Raji (cell line): ENCODE measurements around the gene FAM50B.

Experiments used
- POLR2A ChIP-seq: IDR thresholded peaks from 2 replicates; pipeline ENCODE4 v1.6.1; 2011; ENCODE audit warnings: low read depth, low read length, control low read depth; ENCODE audit not compliant: insufficient read depth

Gene FAM50B

DNA sequence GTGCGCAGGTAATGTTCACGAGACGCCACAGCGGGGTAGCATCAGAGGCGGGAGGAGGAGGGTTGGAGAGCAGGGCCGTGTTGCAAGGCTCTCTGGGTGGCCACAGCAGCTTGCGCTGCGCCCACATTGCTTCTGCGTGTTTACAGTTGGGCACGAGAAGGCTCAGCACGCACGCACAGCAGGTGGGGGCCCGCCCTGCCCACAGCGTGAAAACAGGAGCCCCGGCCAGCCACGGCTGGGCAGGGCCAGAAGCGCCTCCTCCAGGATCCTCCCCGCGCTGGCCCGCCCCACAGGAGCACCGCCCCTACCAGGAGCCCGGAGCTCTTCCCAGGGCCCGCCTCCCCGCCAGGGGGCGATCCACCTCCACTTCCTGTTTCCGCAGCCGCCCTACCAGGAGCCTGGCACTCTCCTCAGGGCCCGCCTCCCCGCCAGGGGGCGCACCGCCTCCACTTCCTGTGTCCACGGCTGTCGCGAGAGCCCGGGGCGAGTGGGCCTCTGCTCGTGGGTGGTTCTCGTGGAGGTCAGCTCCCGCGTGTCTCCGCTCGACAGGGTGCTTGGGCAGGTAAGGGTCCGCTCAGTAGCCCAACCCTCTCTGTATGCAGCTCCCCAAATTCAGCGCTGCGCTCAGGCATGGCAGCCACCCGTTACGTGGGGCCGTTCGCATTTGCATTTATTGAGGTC, at the start of gene FAM50B:
TSS of gene FAM50B (plus strand) at position 449 of the 681 bp plus-strand sequence. CDS start 439 bp downstream, outside the sequence.
- no peak for TF ChIP-seq POLR2A

DNA sequence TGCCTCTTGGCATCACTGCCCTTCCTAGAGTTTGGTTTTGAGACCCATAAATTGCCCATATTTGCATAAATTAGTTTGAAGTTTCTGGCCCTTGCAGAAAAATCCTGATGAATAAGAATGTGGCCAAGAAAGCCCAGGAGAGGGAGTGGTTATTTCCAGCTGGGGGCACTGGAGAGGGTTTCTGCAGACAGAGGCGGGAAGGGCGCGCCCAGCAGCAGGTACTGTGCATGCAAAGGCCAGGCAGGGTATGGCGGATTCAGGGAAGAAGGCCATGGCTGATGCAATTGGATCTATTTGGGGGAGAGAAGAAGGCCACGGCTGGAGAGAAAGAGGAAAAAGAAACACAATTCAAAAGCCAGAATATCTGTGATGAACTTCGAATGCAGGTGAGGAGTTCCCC, 49.5 kb upstream of the FAM50B start:
- TF ChIP-seq POLR2A: no peak

- no peak for TF ChIP-seq POLR2A
These were observed 48.2 kb upstream of the FAM50B start for GRCh38 chr6:3800850-3801591.

- no peak for TF ChIP-seq POLR2A
These were observed 47.2 kb upstream of the FAM50B start for GRCh38 chr6:3801960-3802359.

GRCh38 chr6:3803627-3804468, 45.3 kb upstream of the FAM50B start:
- TF ChIP-seq POLR2A: no peak

GRCh38 chr6:3804964-3805363, 44.2 kb upstream of the FAM50B start:
- TF ChIP-seq POLR2A: no peak

GRCh38 chr6:3805448-3806123, 43.6 kb upstream of the FAM50B start:
- no peak for TF ChIP-seq POLR2A

DNA sequence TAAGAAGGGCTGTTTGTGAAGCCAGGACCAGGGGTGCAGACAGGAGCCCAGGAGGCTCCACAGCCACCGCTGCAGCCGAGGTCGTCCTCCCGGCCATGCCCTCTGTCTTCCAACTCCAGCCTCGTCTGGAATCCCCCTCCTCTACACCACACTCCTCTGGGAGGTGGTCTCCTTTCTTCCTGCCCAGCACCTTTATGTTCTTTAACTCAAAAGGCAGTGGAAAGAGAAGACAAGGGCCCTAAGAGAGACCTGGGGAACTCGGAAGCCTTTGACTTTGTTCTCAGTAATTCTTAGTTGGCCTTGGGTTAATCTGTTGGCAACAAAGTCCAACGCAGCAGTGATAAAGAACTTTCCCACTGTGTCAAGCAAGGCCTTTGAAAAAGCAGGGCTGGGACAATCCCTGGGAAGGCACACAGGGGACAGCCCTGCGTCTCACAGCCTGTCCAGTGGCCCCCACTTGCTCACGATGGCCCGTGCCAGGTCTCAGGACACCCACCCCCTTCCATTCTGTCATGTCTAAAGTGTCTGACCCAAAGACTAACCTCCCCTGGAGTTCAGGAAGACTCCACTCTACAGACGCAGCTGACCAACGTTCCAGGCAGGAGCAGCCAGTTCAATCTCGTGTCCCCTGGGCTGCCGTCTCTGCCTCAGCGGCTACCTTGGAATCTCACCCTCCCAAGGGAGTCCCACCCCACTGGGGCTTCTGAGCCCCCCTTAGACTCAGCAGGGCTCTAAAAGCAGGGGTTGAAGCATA, 42.8 kb upstream of the FAM50B start:
- TF ChIP-seq POLR2A: no peak

- TF ChIP-seq POLR2A: no peak
These were observed 41.0 kb upstream of the FAM50B start for GRCh38 chr6:3808199-3808598.

DNA sequence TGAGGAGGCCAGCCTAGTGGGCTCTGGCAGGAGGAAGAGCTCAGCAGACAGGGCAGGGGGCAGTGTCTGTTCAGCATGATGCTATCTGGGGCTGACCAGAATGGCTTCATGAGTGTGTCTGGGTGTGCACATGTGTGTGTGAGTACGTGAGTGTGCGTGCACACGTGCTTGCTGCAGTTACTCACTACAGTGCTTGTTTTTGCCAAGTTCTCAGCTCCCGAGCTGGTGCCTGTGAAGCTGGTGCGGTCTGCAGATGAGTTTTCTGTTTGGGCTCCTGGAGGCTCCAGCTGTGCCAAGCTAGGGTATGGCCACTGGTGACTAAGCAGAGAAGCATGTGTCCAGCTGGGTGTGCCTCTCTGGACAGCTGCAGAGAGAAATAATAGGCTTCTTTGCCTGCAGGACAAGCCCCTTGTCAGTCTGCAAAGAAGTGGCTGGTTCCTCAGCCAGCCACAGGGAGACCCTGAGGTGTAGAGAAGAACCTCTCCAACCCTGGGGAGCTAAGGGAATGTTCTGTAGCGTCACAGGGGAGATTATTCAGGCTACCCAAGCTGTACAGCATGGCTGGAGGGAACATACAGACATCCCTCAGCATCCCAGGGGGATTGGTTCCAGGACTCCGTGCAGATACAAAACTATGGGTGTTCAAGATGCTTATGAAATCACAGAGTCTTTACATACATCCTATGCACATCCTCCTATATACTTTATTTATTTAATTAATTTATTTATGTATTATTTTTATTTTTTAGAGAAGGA, 40.2 kb upstream of the FAM50B start:
- no peak for TF ChIP-seq POLR2A

DNA sequence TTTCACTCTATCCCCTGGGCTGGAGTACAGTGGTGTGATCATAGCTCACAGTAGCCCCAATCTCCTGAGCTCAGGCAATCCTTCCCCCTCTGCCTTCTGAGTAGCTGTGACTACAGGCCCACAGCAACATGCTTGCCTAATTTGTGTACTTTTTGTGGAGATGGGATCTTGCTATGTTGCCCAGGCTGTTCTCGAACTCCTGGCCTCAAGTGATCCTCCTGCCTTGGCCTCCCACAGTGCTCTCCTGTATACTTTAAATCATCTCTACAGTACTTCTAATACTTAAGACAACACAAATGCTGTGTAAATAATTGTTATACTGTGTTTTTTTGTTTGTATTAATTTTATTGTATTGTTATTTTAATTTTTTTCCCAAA, 39.7 kb upstream of the FAM50B start:
- TF ChIP-seq POLR2A: no peak

DNA sequence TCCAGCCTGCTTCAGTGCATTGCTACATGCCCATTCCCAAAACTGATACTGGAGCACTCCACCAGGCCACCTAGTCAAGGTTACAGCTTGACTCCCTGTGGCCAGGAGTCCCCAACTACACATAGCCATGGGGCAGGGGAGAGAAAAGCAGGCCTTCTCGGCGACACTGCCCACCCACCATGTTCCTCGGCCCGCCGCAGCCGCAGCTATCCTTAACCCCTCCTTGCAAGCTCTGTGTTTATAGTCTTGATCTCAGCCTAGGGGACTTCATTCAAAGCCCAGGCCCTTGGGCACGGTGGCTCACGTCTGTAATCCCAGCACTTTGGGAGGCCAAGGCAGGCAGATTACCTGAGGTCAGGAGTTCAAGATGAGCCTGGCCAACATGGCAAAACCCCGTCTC, 39.2 kb upstream of the FAM50B start:
- TF ChIP-seq POLR2A: no peak

DNA sequence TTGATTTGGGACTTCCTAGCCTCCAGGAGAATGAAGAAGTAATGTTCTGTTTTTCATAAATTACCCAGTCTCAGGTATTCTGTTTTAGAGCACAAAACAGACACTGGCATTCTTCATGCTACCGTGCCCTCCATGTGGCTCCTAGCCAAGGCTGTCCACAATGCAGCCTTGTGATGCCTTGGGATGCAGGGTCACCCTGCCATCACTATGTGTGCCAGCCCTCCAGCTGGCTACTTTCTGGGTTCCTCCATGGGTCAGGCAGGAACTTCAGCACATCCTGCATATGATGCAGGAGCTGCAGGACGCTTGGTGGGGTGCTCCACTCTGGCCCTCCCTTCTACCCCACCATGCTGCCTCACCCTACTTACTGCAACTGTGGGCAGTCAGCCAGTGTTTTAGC, 38.0 kb upstream of the FAM50B start:
- no peak for TF ChIP-seq POLR2A

GRCh38 chr6:3812596-3812995, 36.6 kb upstream of the FAM50B start:
- no peak for TF ChIP-seq POLR2A
